ENCODE measurements around the gene GDAP1L1. TPM values are rescaled to one million over a fixed set of nuclear protein-coding genes. Genes with fewer than 3 reads are reported as not detected.

The GDAP1L1 gene
- total RNA-seq, 2 experiments from 2014 or later, result 0.18 TPM; not detected in 1

- no peaks in the 10 kb centered on the region for H3K27me3 Mint-ChIP-seq
- peak overlapping the region; percentile 92 for H3K4me3 Mint-ChIP-seq
- peaks cover 15% of the 10 kb centered on the region for H3K36me3 Mint-ChIP-seq (ENCODE audit: low read depth)
- no peak for ATAC-seq
- TF ChIP-seq CTCF (IDR thresholded peaks at IDR 0.05), result no peak
- H3K9me3 Mint-ChIP-seq, result no peaks in the 10 kb centered on the region
- H3K4me1 Mint-ChIP-seq (ENCODE audit: low read depth), result peaks cover 52% of the 10 kb centered on the region
- POLR2A ChIA-PET, result no interaction called here
- CTCF ChIA-PET, result interaction anchor here (0.5 to 4.1 kb wide), 6 partner anchors 10 to 105 kb away, joined by 3 to 23 read pairs (median 6); partner anchors contain the start of gene FITM2
- no peak for DNase-seq
- intact Hi-C loops (cut with micrococcal nuclease), result no loop called here
- H3K27ac Mint-ChIP-seq, result no peak overlapping the region
Measured at GRCh38 chr20:44208165-44208564, 38.9 kb upstream of the GDAP1L1 start.

DNA sequence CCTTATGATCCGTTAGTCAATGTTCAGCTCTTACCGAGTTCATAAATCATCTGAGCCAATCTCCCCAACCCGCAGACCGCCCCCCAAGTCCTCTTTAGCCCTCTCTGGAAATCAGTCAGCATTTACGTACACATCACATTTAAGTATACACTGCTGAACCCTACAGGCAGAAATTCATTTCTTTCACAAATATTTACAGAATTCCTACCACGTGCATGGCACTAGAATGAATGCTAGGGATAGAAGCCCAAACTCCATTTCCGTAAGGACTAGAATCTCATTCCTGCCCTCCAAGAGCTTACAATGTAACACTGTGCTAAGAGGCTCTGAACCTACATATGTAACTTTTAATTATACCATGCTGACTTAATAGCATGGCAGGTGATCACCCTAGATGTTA, 38.3 kb upstream of the GDAP1L1 start:
- peak overlapping the region; percentile 92 for H3K4me3 Mint-ChIP-seq
- intact Hi-C loops (cut with micrococcal nuclease), result no loop called here
- no peaks in the 10 kb centered on the region for H3K9me3 Mint-ChIP-seq
- CTCF ChIA-PET, result interaction anchor here (0.5 to 4.1 kb wide), 7 partner anchors 9 to 105 kb away, joined by 3 to 23 read pairs (median 6); partner anchors contain the start of gene FITM2
- no peak for ATAC-seq
- H3K4me1 Mint-ChIP-seq (ENCODE audit: low read depth), result peaks cover 48% of the 10 kb centered on the region
- POLR2A ChIA-PET, result no interaction called here
- no peak for DNase-seq
- H3K36me3 Mint-ChIP-seq (ENCODE audit: low read depth), result peaks cover 15% of the 10 kb centered on the region
- H3K27ac Mint-ChIP-seq, result no peak overlapping the region
- TF ChIP-seq CTCF (IDR thresholded peaks at IDR 0.05), result no peak
- no peaks in the 10 kb centered on the region for H3K27me3 Mint-ChIP-seq

DNA sequence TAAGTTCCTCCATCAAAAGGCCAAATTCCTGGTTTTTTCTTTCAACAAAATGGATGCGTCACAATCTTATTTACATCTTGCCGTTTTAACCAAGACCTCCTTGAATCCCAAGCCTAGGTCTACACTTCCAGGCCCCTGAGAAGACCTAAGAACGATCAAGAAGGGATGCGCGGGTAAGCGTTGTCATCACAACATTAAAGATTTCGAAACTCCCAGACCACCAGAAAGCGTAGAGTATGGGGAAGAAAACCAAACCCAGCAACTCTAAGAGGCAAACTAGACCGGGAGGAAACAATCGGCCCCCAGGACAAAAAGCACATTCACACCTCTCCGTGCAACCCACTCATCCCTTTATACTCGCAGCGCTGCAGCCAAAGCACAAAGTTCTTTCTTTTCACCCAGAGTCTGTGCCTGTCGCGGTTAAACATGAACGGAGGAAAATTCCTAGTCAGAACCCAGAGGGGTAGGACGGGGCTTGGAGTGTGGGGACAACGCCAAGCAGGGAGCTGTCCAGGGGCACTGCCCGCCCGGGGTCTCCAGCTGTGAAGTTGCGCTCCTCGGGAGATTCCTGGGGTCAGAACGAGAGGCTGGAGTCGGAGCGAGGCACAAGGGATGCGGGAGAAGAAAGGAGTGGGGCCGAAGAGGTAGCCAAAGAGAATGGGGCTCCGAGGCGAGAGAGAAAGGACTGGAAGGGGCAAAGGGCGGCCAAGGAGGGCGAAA, 37.3 kb upstream of the GDAP1L1 start:
- POLR2A ChIA-PET, result interaction anchor here (0.8 to 1.0 kb wide), 2 partner anchors 9 to 439 kb away, joined by 3 to 4 read pairs; no protein-coding TSS in a partner anchor

GRCh38 chr20:44210406-44211176, 36.5 kb upstream of the GDAP1L1 start, which contains the start of gene OSER1:
TSS of gene OSER1 (minus strand) at chr20:44210771. CDS start at chr20:44206957, 3,814 bp downstream.
- Mint-ChIP-seq H3K27me3 (no peaks in the 10 kb centered on the region), H3K36me3 (ENCODE audit: low read depth) (peaks cover 7% of the 10 kb centered on the region), H3K27ac (peak within 1 kb of the TSS; percentile 92), H3K9me3 (no peaks in the 10 kb centered on the region), H3K4me3 (peak within 1 kb of the TSS; percentile 92), H3K4me1 (ENCODE audit: low read depth) (peaks cover 46% of the 10 kb centered on the region)
- DNase-seq (peak; percentile 98), ATAC-seq (peak; percentile 88)
- no peak for TF ChIP-seq CTCF (IDR thresholded peaks at IDR 0.05)
- intact Hi-C loops (cut with micrococcal nuclease), result loop anchor here (10.0 kb wide), 1 partner anchor 254 kb away; no protein-coding TSS in a partner anchor
- CTCF ChIA-PET, result interaction anchor here (1.2 to 3.2 kb wide), 3 partner anchors 20 to 100 kb away, joined by 4 to 11 read pairs (median 7); partner anchors contain the start of gene FITM2
- POLR2A ChIA-PET, result interaction anchor here (0.8 to 1.0 kb wide), 2 partner anchors 8 to 438 kb away, joined by 3 to 4 read pairs; no protein-coding TSS in a partner anchor

More for the DNA sequence above, 37.3 kb upstream of the GDAP1L1 start:
- no peaks in the 10 kb centered on the region for H3K27me3 Mint-ChIP-seq
- DNase-seq (peak; percentile 39), ATAC-seq (no peak)
- TF ChIP-seq CTCF (IDR thresholded peaks at IDR 0.05), result no peak
- intact Hi-C loops (cut with micrococcal nuclease), result loop anchor here (10.0 kb wide), 1 partner anchor 255 kb away; no protein-coding TSS in a partner anchor
- peak overlapping the region; percentile 92 for H3K27ac Mint-ChIP-seq
- H3K36me3 Mint-ChIP-seq (ENCODE audit: low read depth), result peaks cover 11% of the 10 kb centered on the region
- no peaks in the 10 kb centered on the region for H3K9me3 Mint-ChIP-seq
- peak overlapping the region; percentile 92 for H3K4me3 Mint-ChIP-seq
- peaks cover 43% of the 10 kb centered on the region for H3K4me1 Mint-ChIP-seq (ENCODE audit: low read depth)
- CTCF ChIA-PET, result interaction anchor here (1.2 to 4.1 kb wide), 4 partner anchors 8 to 100 kb away, joined by 4 to 23 read pairs (median 9); partner anchors contain the start of gene FITM2
